ENCODE data around the gene CMTM7. TPM values are rescaled to one million over a fixed set of nuclear protein-coding genes. Genes with fewer than 3 reads are reported as not detected.

The CMTM7 gene
- total RNA-seq, 1 experiment from 2014 or later = 62.6 TPM

- DNase-seq (ENCODE audit: low read depth, low spot score) (no peak), ATAC-seq (no peak)
- no peak overlapping the region for H3K9ac ChIP-seq (ENCODE audit: low read length)
- CTCF ChIA-PET = no interaction called here
- no peak overlapping the region for H3K4me2 ChIP-seq (ENCODE audit: low read length)
- no peaks in the 10 kb centered on the region for H3K4me1 ChIP-seq (ENCODE audit: control insufficient read depth in 1 of 2, insufficient read depth in 2 of 2, low read length in 2 of 2)
- no peak overlapping the region for H3K4me3 ChIP-seq (replicated peaks in 1 of 2; ENCODE audit: low read depth in 1 of 2, low read length in 2 of 2)
- RAD21 ChIA-PET (ENCODE audit: low non-redundant PET in 1 of 2, low total read pairs in 2 of 2, uncharacterized antibody in 2 of 2, unreplicated experiment in 2 of 2) = no interaction called here
- H3K9me2 ChIP-seq (ENCODE audit: insufficient read depth) = no peaks in the 10 kb centered on the region; the same call in 1 of the 2 replicates
- no peak overlapping the region for H2AFZ ChIP-seq (ENCODE audit: low read depth, low read length, poor library complexity, severe bottlenecking)
- 0 out of 2 replicates have a peak, but pooled peaks cover 3% of the 10 kb centered on the region for H3K79me2 ChIP-seq (ENCODE audit: insufficient read depth, low read length)
- intact Hi-C loops (cut with micrococcal nuclease) = no loop called here
- H3K9me3 ChIP-seq (ENCODE audit: control insufficient read depth in 1 of 2, insufficient read depth in 1 of 2, low read depth in 1 of 2, low read length in 2 of 2) = no peaks in the 10 kb centered on the region
- POLR2A ChIA-PET = no interaction called here
- peaks cover 0 to 7% of the 10 kb centered on the region in 2 experiments; a peak in 1 of 4 replicates for H3K36me3 ChIP-seq (ENCODE audit: control insufficient read depth in 1 of 2, insufficient read depth in 2 of 2, low read length in 2 of 2)
- no peaks in the 10 kb centered on the region for H4K20me1 ChIP-seq (ENCODE audit: insufficient read depth)
- TF ChIP-seq POLR2A (IDR thresholded peaks at IDR 0.05; ENCODE audit: borderline replicate concordance, extremely low read depth, insufficient read depth, insufficient read length) = no peak
- no peak for TF ChIP-seq ZNF274 (IDR thresholded peaks at IDR 0.05; ENCODE audit: low read depth, low read length)
- TF ChIP-seq POLR2AphosphoS5 (IDR thresholded peaks at IDR 0.05; ENCODE audit: low read depth, low read length) = no peak
- no peak for TF ChIP-seq YY1 (IDR thresholded peaks at IDR 0.05; ENCODE audit: extremely low read depth, insufficient replicate concordance, low read depth, low read length)
- no peak for TF ChIP-seq SP1 (IDR thresholded peaks at IDR 0.05; ENCODE audit: low read depth)
- no peak for TF ChIP-seq REST (IDR thresholded peaks at IDR 0.05; ENCODE audit: low read depth)
- TF ChIP-seq RAD21 (IDR thresholded peaks at IDR 0.05; ENCODE audit: low read depth) = no peak
- no peak for TF ChIP-seq CBX3 (IDR thresholded peaks at IDR 0.05; ENCODE audit: low read depth)
- no peak for TF ChIP-seq EZH2 (IDR thresholded peaks at IDR 0.05)
- TF ChIP-seq EGR1 (IDR thresholded peaks at IDR 0.05; ENCODE audit: low read depth) = no peak
- no peak for TF ChIP-seq ELF1 (IDR thresholded peaks at IDR 0.05; ENCODE audit: borderline replicate concordance, low read depth)
- TF ChIP-seq ZFX (IDR thresholded peaks at IDR 0.05) = no peak
- no peak for TF ChIP-seq EZH2phosphoT487 (IDR thresholded peaks at IDR 0.05; ENCODE audit: borderline replicate concordance)
- no peak for TF ChIP-seq MAX (IDR thresholded peaks at IDR 0.05)
- no peak for TF ChIP-seq ATF3 (IDR thresholded peaks at IDR 0.05)
- no peak for TF ChIP-seq ZBTB33 (IDR thresholded peaks at IDR 0.05; ENCODE audit: extremely low read depth, insufficient replicate concordance, low read length)
- no peak overlapping the region for H3K27ac ChIP-seq (ENCODE audit: low read depth, low read length)
- H3K27me3 ChIP-seq (ENCODE audit: insufficient read depth, low read length) = no peaks in the 10 kb centered on the region
- no TSS peak for BruUV-seq (replicated peaks)
Measured at GRCh38 chr3:32353351-32353750, 38.3 kb upstream of the CMTM7 start.

All from HCT116 (cell line).